Small intestine (tissue), 7 donors: ENCODE data around the gene CLN6. TPM values are rescaled to one million over a fixed set of nuclear protein-coding genes. Genes with fewer than 3 reads are reported as not detected.

Experiments
- DNase-seq, 2 donors: peaks; one replicate each; pipeline versions ENCODE4 v3.0.0 to v3.0.0-alpha.2; 2013
- FAIRE-seq: peaks from 2 replicates; lab custom pipeline; 2012; peaks lifted over from hg19 to GRCh38; lab: Jason Lieb, UNC
- H3K27ac ChIP-seq, 3 donors: one replicate each; pipeline ENCODE4 v1.5.1; 2013; ENCODE audit warnings: low read length in 2 of 3, mild to moderate bottlenecking in 2 of 3, control low read depth in 1 of 3, inconsistent platforms in 1 of 3, low read depth in 1 of 3, moderate library complexity in 1 of 3
- H3K27me3 ChIP-seq, 3 donors: one replicate each; pipeline ENCODE4 v1.6.1; 2013; ENCODE audit warnings: low read length in 3 of 3, inconsistent platforms in 1 of 3; ENCODE audit not compliant: control insufficient read depth in 3 of 3, insufficient read depth in 3 of 3
- H3K36me3 ChIP-seq, 3 donors: one replicate each; pipeline ENCODE4 v1.6.1; 2013; ENCODE audit warnings: low read length in 3 of 3, inconsistent platforms in 1 of 3, low read depth in 1 of 3, mild to moderate bottlenecking in 1 of 3, moderate library complexity in 1 of 3; ENCODE audit not compliant: control insufficient read depth in 3 of 3, insufficient read depth in 2 of 3
- H3K4me1 ChIP-seq, 3 donors: one replicate each; pipeline ENCODE4 v1.6.1; 2013; ENCODE audit warnings: low read length in 2 of 3, inconsistent platforms in 1 of 3, low read depth in 1 of 3, mild to moderate bottlenecking in 1 of 3, moderate library complexity in 1 of 3; ENCODE audit not compliant: control insufficient read depth in 3 of 3, insufficient read depth in 2 of 3
- H3K4me3 ChIP-seq, 3 donors: one replicate each; pipeline ENCODE4 v1.5.1; 2013; ENCODE audit warnings: low read length in 3 of 3, control low read depth in 1 of 3, inconsistent platforms in 1 of 3, low read depth in 1 of 3, mild to moderate bottlenecking in 1 of 3, moderate library complexity in 1 of 3
- H3K9me3 ChIP-seq, 2 donors: one replicate each; pipeline ENCODE4 v1.6.1; 2013; ENCODE audit warnings: low read depth in 1 of 2, low read length in 1 of 2; ENCODE audit not compliant: control insufficient read depth in 2 of 2, insufficient read depth in 1 of 2
- WGBS, 3 donors: extraction: QIAGEN DNeasy Blood & Tissue Kit; methylation state at CpG; one replicate each; pipeline ENCODE4 v1.1.7; 2013; 5-methylcytosine and 5-hydroxymethylcytosine counted together
- polyA plus RNA-seq, 4 donors: library from polyadenylated mRNA; stranded (reverse) in 3 of 4; unstranded in 1 of 4; fragments of 200-250 nt in 3 of 4; fragments of 120-200 nt in 1 of 4; gene quantifications; one replicate each; pipeline versions ENCODE4 v1.2.1 to v1.2.3, GENCODE V29; 2013
- donor health status: healthy with polysubstance abuse.
- donor health status: control.
- donor health status: control.
- donor health status: Bipolar disorder and iron deficiency.
- donor health status: healthy.

CLN6 gene
- polyA plus RNA-seq, 4 donors = 5.8 to 62.4 (median 25.7) TPM

DNA sequence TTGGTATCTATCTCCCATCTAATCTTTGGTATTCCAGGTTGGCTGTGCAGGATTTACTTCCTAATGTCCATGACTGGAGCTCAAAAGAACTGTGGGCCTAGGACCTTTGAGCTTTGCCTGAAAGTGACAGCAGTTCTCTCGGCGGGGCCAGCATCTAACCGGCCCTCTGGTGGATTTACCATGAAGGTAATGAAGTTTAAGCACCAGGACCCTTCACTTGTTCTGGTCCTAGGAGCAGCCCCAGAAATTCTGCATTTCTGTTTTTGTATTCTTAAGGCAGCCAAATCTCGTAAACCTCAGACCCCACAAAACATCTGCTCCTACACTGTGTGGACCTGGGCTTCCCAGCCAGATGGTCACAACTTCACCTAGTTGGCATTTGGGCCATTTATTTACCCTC is 37.4 kb downstream of the CLN6 start:
- no peaks in the 10 kb centered on the region for H3K27me3 ChIP-seq
- whole genome bisulfite sequencing, 3 donors = 70 to 85% (median 80%) methylated on average over 4 of the region's 4 CpGs
- H3K36me3 ChIP-seq = peaks cover 9 to 49% (median 15%) of the 10 kb centered on the region in 3 donors
- peaks cover 0 to 2% (median 0%) of the 10 kb centered on the region in 3 donors for H3K4me1 ChIP-seq
- no peak for FAIRE-seq
- no peak for DNase-seq
- H3K4me3 ChIP-seq = no peak overlapping the region
- H3K9me3 ChIP-seq = no peaks in the 10 kb centered on the region
- H3K27ac ChIP-seq = no peak overlapping the region

DNA sequence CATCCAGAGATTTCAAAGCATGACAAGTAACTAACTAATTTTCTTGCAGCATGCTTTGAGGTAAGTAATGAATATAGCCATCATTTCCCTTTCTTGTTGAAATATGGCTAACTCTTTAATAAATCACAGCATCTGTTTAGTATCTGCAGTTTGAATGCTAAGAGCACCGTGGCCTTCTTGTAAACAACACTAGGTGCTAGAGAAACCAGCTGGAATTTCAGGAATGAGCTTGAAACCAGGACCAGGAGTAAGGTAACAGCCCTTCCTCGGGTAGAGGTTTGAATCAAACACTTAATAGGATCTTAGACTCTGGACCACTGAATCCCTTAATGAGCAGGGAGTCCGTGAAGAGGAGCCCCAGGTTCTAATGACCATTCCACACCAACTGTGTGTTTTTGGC is 38.0 kb downstream of the CLN6 start:
- peaks cover 0 to 2% (median 0%) of the 10 kb centered on the region in 3 donors for H3K4me1 ChIP-seq
- FAIRE-seq (no peak), DNase-seq (no peak)
- no peak overlapping the region for H3K4me3 ChIP-seq
- no peaks in the 10 kb centered on the region for H3K9me3 ChIP-seq
- H3K27ac ChIP-seq = no peak overlapping the region
- no peaks in the 10 kb centered on the region for H3K27me3 ChIP-seq
- WGBS, 3 donors = 61 to 69% (median 69%) methylated on average over 3 of the region's 3 CpGs
- peaks cover 7 to 45% (median 15%) of the 10 kb centered on the region in 3 donors for H3K36me3 ChIP-seq

GRCh38 chr15:68190048-68190447 is 39.5 kb downstream of the CLN6 start:
- 84 to 90% (median 89%) methylated on average over 4 of the region's 4 CpGs for WGBS, 3 donors
- peaks cover 11 to 34% (median 19%) of the 10 kb centered on the region in 3 donors for H3K36me3 ChIP-seq

DNA sequence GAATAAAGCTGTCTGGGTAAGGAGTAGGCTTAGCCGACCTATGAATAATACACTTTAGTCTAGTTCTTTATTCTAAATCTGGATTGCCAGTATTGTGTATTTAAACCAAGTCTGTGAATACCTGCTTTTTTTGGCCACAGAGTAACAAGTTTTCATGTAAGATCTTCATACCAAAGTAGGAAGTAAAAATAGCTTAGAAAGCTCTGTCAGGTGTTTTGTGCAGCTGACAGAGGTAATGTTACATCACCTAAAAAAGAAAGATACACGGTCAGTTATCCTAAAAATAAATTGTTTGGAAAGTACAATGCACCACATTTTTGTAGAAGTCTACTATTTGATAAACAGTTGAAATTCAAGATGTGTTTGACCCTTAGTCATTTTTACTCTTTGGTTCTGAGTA is 40.9 kb downstream of the CLN6 start:
- H3K36me3 ChIP-seq = peaks cover 21 to 28% (median 22%) of the 10 kb centered on the region in 3 donors
- DNase-seq (no peak), FAIRE-seq (no peak)
- peak overlapping the region in 1 of 3 donors; percentile 55 for H3K27ac ChIP-seq
- H3K9me3 ChIP-seq = no peaks in the 10 kb centered on the region
- no peaks in the 10 kb centered on the region for H3K27me3 ChIP-seq
- no peak overlapping the region for H3K4me3 ChIP-seq
- H3K4me1 ChIP-seq = peaks cover 0 to 2% (median 0%) of the 10 kb centered on the region in 3 donors
- WGBS, 3 donors = 82 to 85% (median 82%) methylated on average over 2 of the region's 2 CpGs

More at GRCh38 chr15:68190048-68190447, 39.5 kb downstream of the CLN6 start:
- Histone ChIP-seq H3K4me3 (no peak overlapping the region), H3K27me3 (no peaks in the 10 kb centered on the region), H3K27ac (no peak overlapping the region), H3K4me1 (peaks cover 0 to 2% (median 0%) of the 10 kb centered on the region in 3 donors), H3K9me3 (no peaks in the 10 kb centered on the region)
- FAIRE-seq = no peak
- DNase-seq = no peak

DNA sequence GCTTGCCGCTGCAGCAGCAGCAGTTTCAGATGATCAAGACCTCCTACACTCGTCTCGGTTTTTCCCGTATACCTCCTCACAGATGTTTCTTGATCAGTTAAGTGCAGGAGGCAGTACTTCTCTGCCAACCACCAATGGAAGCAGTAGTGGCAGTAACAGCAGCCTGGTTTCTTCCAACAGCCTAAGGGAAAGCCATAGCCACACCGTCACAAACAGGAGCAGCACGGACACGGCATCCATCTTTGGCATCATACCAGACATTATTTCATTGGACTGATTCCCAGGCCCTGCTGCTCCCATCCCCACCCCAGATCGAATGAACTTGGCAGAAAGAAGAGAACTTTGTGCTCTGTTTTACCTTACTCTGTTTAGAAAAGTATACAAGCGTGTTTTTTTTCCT is 42.0 kb downstream of the CLN6 start:
- WGBS, 3 donors = 22 to 33% (median 33%) methylated on average over 9 of the region's 9 CpGs
- H3K27me3 ChIP-seq = no peaks in the 10 kb centered on the region
- FAIRE-seq (peak; percentile 41), DNase-seq (peak in 1 of 2 donors; percentile 81)
- H3K9me3 ChIP-seq = no peaks in the 10 kb centered on the region
- H3K27ac ChIP-seq = peak overlapping the region in 1 of 3 donors; percentile 33
- H3K4me3 ChIP-seq = no peak overlapping the region
- peaks cover 20 to 23% (median 22%) of the 10 kb centered on the region in 3 donors for H3K36me3 ChIP-seq
- peaks cover 0 to 2% (median 0%) of the 10 kb centered on the region in 3 donors for H3K4me1 ChIP-seq

DNA sequence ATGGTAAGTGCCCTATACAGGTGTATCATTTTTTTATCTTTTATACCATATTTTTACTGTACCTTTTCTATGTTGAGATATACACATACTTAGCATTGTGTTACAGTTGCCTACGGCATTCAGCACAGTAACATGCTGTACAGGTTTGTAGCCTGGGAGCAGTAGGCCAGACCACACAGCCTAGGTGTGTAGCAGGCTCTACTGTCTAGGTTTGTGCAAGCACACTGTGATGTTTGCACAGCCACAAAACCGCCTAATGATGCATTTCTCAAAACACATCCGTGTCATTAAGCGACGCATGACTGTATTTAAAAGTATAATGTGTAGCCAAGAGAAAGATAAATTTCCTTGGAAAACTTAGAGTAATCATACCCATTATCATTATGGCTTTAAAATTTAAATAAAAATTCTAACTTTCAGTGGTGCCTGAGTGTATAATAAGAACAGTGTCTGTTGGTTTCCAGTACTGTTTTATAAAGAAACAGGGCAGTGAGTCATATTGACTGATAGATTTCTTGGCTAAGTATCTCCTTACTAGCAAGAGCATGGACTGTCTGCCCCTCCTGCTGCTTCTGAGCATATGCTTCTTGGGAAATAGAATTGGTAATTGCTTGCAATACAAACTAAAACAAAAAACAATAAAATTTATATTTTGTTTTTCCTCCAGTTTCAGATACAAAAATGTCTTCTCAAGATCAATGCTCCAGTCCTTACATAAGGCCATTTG is 42.7 kb downstream of the CLN6 start:
- 81 to 90% (median 88%) methylated on average over 5 of the region's 5 CpGs for WGBS, 3 donors
- no peak for FAIRE-seq

DNA sequence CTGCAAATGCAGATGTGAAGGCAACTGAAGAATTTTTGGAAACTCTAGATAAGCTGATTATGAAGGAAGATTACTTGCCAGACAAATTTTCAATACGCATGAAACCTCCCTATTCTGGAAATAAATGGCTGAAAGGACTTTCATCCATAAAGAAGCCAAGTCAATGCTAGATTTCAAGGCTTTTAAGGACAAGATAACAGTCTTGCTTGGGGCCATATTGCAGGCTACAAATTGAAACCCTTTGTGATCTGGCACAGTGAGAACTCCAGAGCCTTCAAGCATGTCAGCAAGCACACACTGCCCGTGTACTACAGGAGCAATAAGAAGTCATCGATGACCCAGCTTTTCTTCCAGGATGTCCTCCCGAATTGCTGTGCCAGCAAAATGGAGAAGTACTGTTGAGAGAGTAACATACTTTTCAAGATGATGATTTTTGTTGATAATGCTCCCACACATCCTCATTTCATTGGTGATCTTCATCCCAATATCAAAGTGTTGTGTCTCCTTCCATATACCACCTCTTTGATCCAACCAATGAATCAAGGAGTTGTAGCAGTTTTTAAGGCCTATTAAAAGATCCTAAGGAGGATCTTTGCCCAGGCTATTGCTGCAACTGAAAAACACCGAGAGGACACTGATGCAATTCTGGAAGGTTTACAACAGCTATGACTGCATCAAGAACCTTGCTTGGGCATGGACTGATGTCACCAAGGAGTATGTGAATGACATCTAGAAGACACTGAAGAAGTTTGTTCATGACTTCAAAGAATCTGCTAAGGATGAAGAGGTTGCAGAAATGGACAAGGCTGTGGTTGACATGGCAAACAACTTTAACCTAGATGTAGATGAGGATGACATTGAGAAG is 44.7 kb downstream of the CLN6 start:
- Histone ChIP-seq H3K9me3 (no peaks in the 10 kb centered on the region), H3K27me3 (no peaks in the 10 kb centered on the region), H3K36me3 (peaks cover 20 to 29% (median 26%) of the 10 kb centered on the region in 3 donors), H3K27ac (no peak overlapping the region), H3K4me3 (no peak overlapping the region), H3K4me1 (no peaks in the 10 kb centered on the region)
- 87 to 94% (median 89%) methylated on average over 5 of the region's 5 CpGs for WGBS, 3 donors
- DNase-seq (no peak), FAIRE-seq (no peak)

More for the DNA sequence above, 42.7 kb downstream of the CLN6 start:
- Histone ChIP-seq H3K4me1 (peaks cover 0 to 2% (median 0%) of the 10 kb centered on the region in 3 donors), H3K9me3 (no peaks in the 10 kb centered on the region), H3K27ac (no peak overlapping the region), H3K27me3 (no peaks in the 10 kb centered on the region), H3K4me3 (no peak overlapping the region), H3K36me3 (peaks cover 18 to 22% (median 22%) of the 10 kb centered on the region in 3 donors)
- no peak for DNase-seq

DNA sequence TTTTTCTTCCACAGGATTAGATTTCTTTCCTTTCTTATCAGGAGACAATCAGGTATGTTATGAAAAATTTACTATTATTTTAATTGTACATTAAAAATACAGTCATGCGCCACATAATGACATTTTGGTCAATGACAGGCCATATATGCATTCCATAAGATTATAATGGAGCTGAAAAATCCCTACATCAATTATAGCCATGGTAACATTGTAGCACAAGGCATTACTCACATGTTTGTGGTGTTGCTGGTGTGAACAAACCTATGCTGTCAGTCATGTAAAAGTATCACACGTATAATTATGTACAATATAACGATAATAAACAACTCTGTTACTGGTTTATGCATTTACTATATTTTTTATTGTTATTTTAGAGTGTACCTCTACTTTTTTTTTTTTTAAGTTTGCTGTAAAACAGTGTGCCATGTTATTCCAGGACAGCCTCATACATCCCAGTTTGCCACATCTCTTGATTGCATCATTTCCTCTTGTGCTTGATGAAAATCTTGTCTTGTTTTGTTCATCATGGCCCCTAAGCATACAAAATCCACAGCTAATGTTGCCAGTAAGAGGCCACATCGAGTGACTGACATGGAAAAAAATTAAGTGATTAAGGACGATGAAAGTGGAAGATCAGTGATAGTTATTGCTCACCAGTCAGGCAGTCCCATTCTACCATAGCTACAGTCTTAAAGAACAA is 45.8 kb downstream of the CLN6 start:
- Histone ChIP-seq H3K4me1 (no peaks in the 10 kb centered on the region), H3K27ac (no peak overlapping the region), H3K36me3 (peaks cover 20 to 29% (median 26%) of the 10 kb centered on the region in 3 donors), H3K27me3 (no peaks in the 10 kb centered on the region), H3K4me3 (no peak overlapping the region), H3K9me3 (no peaks in the 10 kb centered on the region)
- no peak for FAIRE-seq
- no peak for DNase-seq
- WGBS, 3 donors = 87 to 90% (median 90%) methylated on average over 5 of the region's 5 CpGs
